Endothelial cell of umbilical vein (primary cell): Measurements from ENCODE around the gene SEC22A. TPM values are rescaled to one million over a fixed set of nuclear protein-coding genes. Genes with fewer than 3 reads are reported as not detected.

Source experiments
- BruUV-seq: library from RNA; stranded (reverse); fragments of 400-500 nt; replicated peaks from 2 replicates; lab custom pipeline; 2021; lab: Mats Ljungman, UMichigan
- CTCF ChIA-PET: fragments of 300-600, 350-600 bp; sonication (Branson Sonifier 250); formaldehyde crosslinking; loops from one replicate; lab custom pipeline; 2021; ENCODE audit warnings: antibody characterized with exemption, inconsistent platforms; lab: Charles Lee
- POLR2A ChIA-PET: fragments of 300-600, 350-600 bp; sonication (Branson Sonifier 250); formaldehyde crosslinking; loops from one replicate; lab custom pipeline; 2021; ENCODE audit warnings: antibody characterized with exemption, inconsistent platforms; lab: Charles Lee
- DNase-seq: peaks from one replicate; pipeline ENCODE4 v3.0.0-alpha.2; 2011; ENCODE audit warnings: low read depth, low spot score
- FAIRE-seq: peaks from 2 replicates; lab custom pipeline; 2011; peaks lifted over from hg19 to GRCh38; lab: Jason Lieb, UNC
- H2AFZ ChIP-seq: 2 replicates; pipeline ENCODE4 v1.6.0; 2012; ENCODE audit warnings: low read depth, low read length, control low read depth, inconsistent platforms
- H3K27ac ChIP-seq: 2 replicates; pipeline ENCODE4 v1.5.1; 2011; ENCODE audit warnings: low read depth, mild to moderate bottlenecking, control low read depth, low read length, moderate library complexity; ENCODE audit not compliant: insufficient read depth
- H3K27me3 ChIP-seq, 2 experiments: 2 replicates each; pipeline versions ENCODE4 v1.6.0 to v1.6.1; 2011; ENCODE audit warnings: low read length in 2 of 2, mixed read lengths in 1 of 2; ENCODE audit not compliant: control insufficient read depth in 2 of 2, insufficient read depth in 2 of 2
- H3K36me3 ChIP-seq, 2 experiments: 2 replicates in 1 of 2; 3 replicates in 1 of 2; pipeline ENCODE4 v1.5.1; 2011; ENCODE audit warnings: low read length in 2 of 2, mild to moderate bottlenecking in 1 of 2, moderate library complexity in 1 of 2; ENCODE audit not compliant: control insufficient read depth in 2 of 2, insufficient read depth in 2 of 2; ENCODE audit errors: extremely low read depth in 1 of 2
- H3K4me1 ChIP-seq: 3 replicates; pipeline ENCODE4 v1.5.1; 2011; ENCODE audit warnings: mild to moderate bottlenecking, low read length; ENCODE audit not compliant: control insufficient read depth, insufficient read depth; ENCODE audit errors: extremely low read depth
- H3K4me2 ChIP-seq: 2 replicates; pipeline ENCODE4 v1.6.1; 2011; ENCODE audit warnings: low read length, control low read depth, mixed read lengths; ENCODE audit not compliant: insufficient read depth
- H3K4me3 ChIP-seq, 3 experiments: fragments of 200-600 bp in 1 of 3; sonication (generic), shearing (Covaris generic) in 1 of 3; replicated peaks in 1 of 3; 2 replicates each; pipeline ENCODE4 v1.5.1; 2011 to 2016; ENCODE audit warnings: control low read depth in 3 of 3, low read length in 3 of 3, mild to moderate bottlenecking in 2 of 3, inconsistent platforms in 1 of 3, low read depth in 1 of 3, moderate library complexity in 1 of 3; ENCODE audit not compliant: insufficient read depth in 1 of 3
- H3K79me2 ChIP-seq: 2 replicates; pipeline ENCODE4 v1.6.0; 2012; ENCODE audit warnings: low read length, inconsistent platforms; ENCODE audit not compliant: control insufficient read depth, insufficient read depth
- H3K9ac ChIP-seq: replicated peaks from 2 replicates; pipeline ENCODE3; 2011; ENCODE audit warnings: low read length, control low read depth; ENCODE audit not compliant: insufficient read depth; ENCODE audit errors: extremely low read depth
- H3K9me1 ChIP-seq: replicated peaks from 3 replicates; pipeline ENCODE4 v1.6.0; 2011; ENCODE audit warnings: mild to moderate bottlenecking, low read length; ENCODE audit not compliant: control insufficient read depth, insufficient read depth; ENCODE audit errors: extremely low read depth
- H3K9me3 ChIP-seq: replicated peaks from 2 replicates; pipeline ENCODE4 v1.5.1; 2012; ENCODE audit warnings: low read length, inconsistent platforms; ENCODE audit not compliant: control insufficient read depth, insufficient read depth
- H4K20me1 ChIP-seq: replicated peaks from 2 replicates; pipeline ENCODE3; 2011; ENCODE audit warnings: mild to moderate bottlenecking, low read length; ENCODE audit not compliant: control insufficient read depth, insufficient read depth; ENCODE audit errors: extremely low read depth
- CTCF ChIP-seq, 2 donors: IDR thresholded peaks; 1 replicate in 1 of 2; 2 replicates in 1 of 2; pipeline ENCODE4 v1.5.1; 2011; ENCODE audit warnings: low read length in 2 of 2, mild to moderate bottlenecking in 2 of 2, moderate library complexity in 2 of 2, control low read depth in 1 of 2, inconsistent platforms in 1 of 2, low read depth in 1 of 2; ENCODE audit not compliant: insufficient read depth in 1 of 2; ENCODE audit errors: extremely low read depth in 1 of 2
- EZH2 ChIP-seq: IDR thresholded peaks from 2 replicates; pipeline ENCODE4 v1.6.1; 2012; ENCODE audit warnings: borderline replicate concordance, low read depth, mild to moderate bottlenecking, moderate library complexity, low read length, inconsistent platforms; ENCODE audit not compliant: severe bottlenecking
- FOS ChIP-seq: IDR thresholded peaks from 2 replicates; pipeline ENCODE4 v1.6.1; 2011; ENCODE audit warnings: mild to moderate bottlenecking, low read length, moderate library complexity, borderline replicate concordance; ENCODE audit not compliant: insufficient read depth
- GATA2 ChIP-seq: IDR thresholded peaks from 2 replicates; pipeline ENCODE4 v1.7.0; 2011; ENCODE audit warnings: low read depth, mild to moderate bottlenecking, moderate library complexity, mixed read lengths, low read length; ENCODE audit not compliant: insufficient read length, insufficient read depth
- JUN ChIP-seq: IDR thresholded peaks from 2 replicates; pipeline ENCODE4 v1.6.1; 2011; ENCODE audit warnings: borderline replicate concordance, low read depth; ENCODE audit not compliant: insufficient read length, insufficient read depth
- MYC ChIP-seq: IDR thresholded peaks from one replicate; pipeline ENCODE4 v1.6.1; 2011; ENCODE audit warnings: mild to moderate bottlenecking, low read depth, low read length
- POLR2A ChIP-seq: IDR thresholded peaks from 2 replicates; pipeline ENCODE4 v1.6.1; 2012; ENCODE audit warnings: low read depth, mild to moderate bottlenecking, control low read depth, low read length
- POLR2AphosphoS5 ChIP-seq: IDR thresholded peaks from 2 replicates; pipeline ENCODE4 v1.6.1; 2012; ENCODE audit warnings: low read depth, mild to moderate bottlenecking, control low read depth, low read length, moderate library complexity; ENCODE audit not compliant: insufficient read depth
- dilution Hi-C: fragments of 300-500 bp; cut with MboI; formaldehyde crosslinking; loops from one replicate; pipeline ENCODE4 v1.15.0; 2019; ENCODE audit warnings: low sequenced_read_pairs; ENCODE audit not compliant: extremely low pct_ligation_motif_present
- intact Hi-C: fragments of 100-400 bp; cut with micrococcal nuclease; formaldehyde crosslinking; loops from one replicate; pipeline ENCODE4 v1.10.0; 2022
- polyA plus RNA-seq, 4 experiments: library from polyadenylated mRNA; depleted of rRNA in 3 of 4; stranded (reverse) in 3 of 4; unstranded in 1 of 4; fragments of >200 nt; gene quantifications; 2 replicates each; pipeline versions ENCODE4 v1.2.1 to v1.2.3, GENCODE V29; 2011 to 2012; ENCODE audit warnings: missing spikeins in 1 of 4
- total RNA-seq: library from RNA; stranded (reverse); gene quantifications from 2 replicates; pipeline ENCODE4 v1.2.3, GENCODE V29; 2021
- TF ChIP-seq, protein P1 (sequence below): IDR thresholded peaks from 2 replicates; pipeline ENCODE4 v1.6.1; 2011; ENCODE audit not compliant: insufficient read depth, insufficient read length

SEC22A gene
- total and polyA plus RNA-seq, 2 donors (not counting 3 experiments of a cell fraction or from before 2014, with no cell fraction given): 20.1 to 26.8 TPM

- BruUV-seq: no TSS peak
These were observed 82.8 kb downstream of the SEC22A start for GRCh38 chr3:123284399-123285010.

More at GRCh38 chr3:123284399-123285010, 82.8 kb downstream of the SEC22A start:
- ChIA-PET CTCF (interaction anchor here (0.8 to 4.4 kb wide), 3 partner anchors 40 to 276 kb away, joined by 3 to 24 read pairs (median 5); no protein-coding TSS in a partner anchor), POLR2A (no interaction called here)
- dilution Hi-C loops (no loop called here), intact Hi-C loops (no loop called here)
- no peaks in the 10 kb centered on the region for H3K79me2 ChIP-seq
- no peaks in the 10 kb centered on the region for H3K9me1 ChIP-seq
- H3K9me3 ChIP-seq: no peaks in the 10 kb centered on the region
- no peak overlapping the region for H3K27ac ChIP-seq
- TF ChIP-seq JUN: no peak
- no peak for TF ChIP-seq GATA2
- TF ChIP-seq MYC: no peak
- TF ChIP-seq CTCF (IDR thresholded peaks at IDR 0.05; ENCODE audit: extremely low read depth in 1 of 2, insufficient read depth in 1 of 2, low read depth in 1 of 2, low read length in 2 of 2): no peak
- TF ChIP-seq EZH2: no peak
- TF ChIP-seq, protein P1, sequence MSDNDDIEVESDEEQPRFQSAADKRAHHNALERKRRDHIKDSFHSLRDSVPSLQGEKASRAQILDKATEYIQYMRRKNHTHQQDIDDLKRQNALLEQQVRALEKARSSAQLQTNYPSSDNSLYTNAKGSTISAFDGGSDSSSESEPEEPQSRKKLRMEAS: no peak
- TF ChIP-seq FOS: no peak
- no peak for TF ChIP-seq POLR2A
- no peak for TF ChIP-seq POLR2AphosphoS5
- H2AFZ ChIP-seq: no peak overlapping the region
- H3K27me3 ChIP-seq: no peaks in the 10 kb centered on the region
- H3K4me3 ChIP-seq: no peak overlapping the region
- no peaks in the 10 kb centered on the region for H3K4me1 ChIP-seq
- H3K9ac ChIP-seq: no peak overlapping the region
- H3K4me2 ChIP-seq: no peak overlapping the region
- FAIRE-seq: no peak
- no peaks in the 10 kb centered on the region for H3K36me3 ChIP-seq
- H4K20me1 ChIP-seq: no peaks in the 10 kb centered on the region
- DNase-seq: no peak
